ENCODE measurements around the gene HEATR3.

The HEATR3 gene

DNA sequence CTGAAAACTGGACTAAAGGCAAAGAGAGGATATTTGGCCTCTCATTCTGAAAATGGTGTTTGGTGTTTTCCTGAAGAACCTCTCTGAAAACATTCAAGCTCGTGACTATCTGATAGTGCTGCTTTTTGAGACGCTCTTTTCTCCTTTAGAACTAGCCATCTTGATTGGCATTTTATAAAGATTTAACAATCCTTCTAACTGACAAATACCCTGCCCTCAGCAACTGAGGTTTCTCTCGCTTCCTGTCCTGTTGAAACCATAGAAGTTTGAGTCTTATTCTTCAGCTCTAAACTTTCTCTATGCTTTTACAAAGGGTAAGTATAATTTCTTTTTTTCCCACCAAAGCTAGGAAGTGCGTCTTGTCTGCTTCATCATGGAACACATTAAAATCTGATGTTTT is 27.5 kb upstream of the HEATR3 start:
- TF ChIP-seq L3MBTL2 (conservative IDR thresholded peaks at IDR 0.05) (no peak), HDGF (IDR thresholded peaks at IDR 0.05; ENCODE audit: borderline replicate concordance) (no peak), FOXK2 (IDR thresholded peaks at IDR 0.05) (no peak), PKNOX1 (IDR thresholded peaks at IDR 0.05) (no peak), CTBP1 (IDR thresholded peaks at IDR 0.05; ENCODE audit: borderline replicate concordance) (no peak)
- ChIA-PET CTCF (no interaction called here), POLR2A (interaction anchor here (1.0 to 1.2 kb wide), 2 partner anchors 13 to 28 kb away, joined by 3 to 4 read pairs; partner anchors contain the start of genes CNEP1R1 and HEATR3)
- DNase-seq (ENCODE audit: extremely low spot score): no peak

DNA sequence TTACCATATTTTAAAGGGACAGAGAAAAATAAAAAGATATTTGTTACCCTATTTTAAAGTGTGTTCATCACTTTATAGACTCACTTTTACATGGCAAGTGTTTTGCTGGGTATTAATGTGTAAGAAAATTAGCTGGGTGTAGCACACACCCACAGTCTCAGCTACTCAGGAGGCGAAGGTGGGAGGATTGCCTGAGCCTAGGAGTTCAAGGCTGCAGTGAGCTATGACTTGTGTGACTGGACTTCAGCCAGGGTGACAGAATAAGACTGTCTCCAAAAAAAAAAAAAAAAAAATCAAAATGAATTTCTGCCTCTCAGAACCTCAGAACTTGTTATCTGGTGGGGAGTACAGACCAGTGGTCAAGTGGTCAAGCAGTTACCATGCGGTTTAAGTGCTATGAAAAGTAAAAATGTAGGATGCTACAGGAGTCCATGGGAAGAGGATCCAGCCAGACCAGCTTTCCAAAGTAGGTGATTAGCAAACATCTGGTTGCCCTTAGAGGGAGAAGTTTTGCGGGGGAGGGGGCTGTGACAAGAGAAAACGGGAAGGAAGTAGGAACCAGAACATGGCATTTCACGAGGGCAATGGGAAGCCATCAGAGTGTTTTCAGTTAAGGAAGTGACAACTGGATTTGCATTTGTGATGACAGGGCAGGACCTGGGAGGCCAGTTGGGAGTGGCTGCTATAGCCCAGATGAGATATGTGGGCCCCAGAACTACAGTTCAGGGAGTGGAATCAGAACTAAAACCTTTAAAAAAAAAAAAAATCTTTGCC is 26.8 kb upstream of the HEATR3 start:
- TF ChIP-seq L3MBTL2 (conservative IDR thresholded peaks at IDR 0.05) (no peak), SP1 (IDR thresholded peaks at IDR 0.05) (no peak), ELF4 (IDR thresholded peaks at IDR 0.05) (no peak), PKNOX1 (IDR thresholded peaks at IDR 0.05) (no peak), TARDBP (IDR thresholded peaks at IDR 0.05) (no peak), LEF1 (IDR thresholded peaks at IDR 0.05; ENCODE audit: borderline replicate concordance) (no peak), FOXK2 (IDR thresholded peaks at IDR 0.05) (no peak), FOXA1 (IDR thresholded peaks at IDR 0.05) (no peak), CTBP1 (IDR thresholded peaks at IDR 0.05; ENCODE audit: borderline replicate concordance) (no peak), NFRKB (IDR thresholded peaks at IDR 0.05) (no peak), SUZ12 (IDR thresholded peaks at IDR 0.05) (no peak), FOXM1 (IDR thresholded peaks at IDR 0.05; ENCODE audit: borderline replicate concordance) (no peak), HDGF (IDR thresholded peaks at IDR 0.05; ENCODE audit: borderline replicate concordance) (no peak), BHLHE40 (IDR thresholded peaks at IDR 0.05; ENCODE audit: borderline replicate concordance) (no peak), ARNT (IDR thresholded peaks at IDR 0.05) (no peak)
- no peak for DNase-seq (ENCODE audit: extremely low spot score)
- POLR2A ChIA-PET: interaction anchor here (1.0 to 1.2 kb wide), 2 partner anchors 14 to 27 kb away, joined by 3 to 4 read pairs; partner anchors contain the start of genes CNEP1R1 and HEATR3
- CTCF ChIA-PET: no interaction called here

DNA sequence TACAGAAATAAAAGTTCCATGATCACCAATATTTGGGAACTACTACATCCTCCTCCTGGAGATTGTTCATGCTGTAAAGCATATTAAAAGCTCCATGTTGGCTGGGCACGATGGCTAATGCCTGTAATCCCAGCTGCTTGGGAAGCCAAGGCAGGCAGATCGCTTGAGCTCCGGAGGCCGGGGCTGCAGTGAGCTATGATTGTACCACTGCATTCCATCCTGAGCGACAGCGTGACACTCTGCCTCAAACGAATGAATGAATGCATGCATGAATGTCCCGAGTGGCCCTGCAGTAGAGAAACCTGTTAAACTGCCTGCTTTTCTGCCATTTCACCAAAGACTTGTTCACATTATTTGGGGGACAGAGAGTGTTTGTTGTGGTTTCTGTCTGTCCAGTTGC is 25.8 kb upstream of the HEATR3 start:
- TF ChIP-seq SUZ12 (IDR thresholded peaks at IDR 0.05) (no peak), NFRKB (IDR thresholded peaks at IDR 0.05) (no peak), FOXM1 (IDR thresholded peaks at IDR 0.05; ENCODE audit: borderline replicate concordance) (no peak), CTBP1 (IDR thresholded peaks at IDR 0.05; ENCODE audit: borderline replicate concordance) (no peak), BHLHE40 (IDR thresholded peaks at IDR 0.05; ENCODE audit: borderline replicate concordance) (no peak), FOXK2 (IDR thresholded peaks at IDR 0.05) (no peak), TARDBP (IDR thresholded peaks at IDR 0.05) (no peak), L3MBTL2 (conservative IDR thresholded peaks at IDR 0.05) (no peak), LEF1 (IDR thresholded peaks at IDR 0.05; ENCODE audit: borderline replicate concordance) (no peak), ZNF384 (IDR thresholded peaks at IDR 0.05) (no peak), HDGF (IDR thresholded peaks at IDR 0.05; ENCODE audit: borderline replicate concordance) (no peak), ARNT (IDR thresholded peaks at IDR 0.05) (no peak), SP1 (IDR thresholded peaks at IDR 0.05) (no peak), ELF4 (IDR thresholded peaks at IDR 0.05) (no peak), FOXA1 (IDR thresholded peaks at IDR 0.05) (no peak), PKNOX1 (IDR thresholded peaks at IDR 0.05) (no peak)
- ChIA-PET POLR2A (interaction anchor here (1.2 kb wide), 1 partner anchor 26 kb away, joined by 4 read pairs; the partner anchor contains the start of gene HEATR3), CTCF (interaction anchor here (1.0 to 1.4 kb wide), 2 partner anchors 14 to 28 kb away, joined by 3 to 8 read pairs; partner anchors contain the start of gene CNEP1R1)
- no peak for DNase-seq (ENCODE audit: extremely low spot score)

- TF ChIP-seq ELF4 (IDR thresholded peaks at IDR 0.05) (no peak), HDGF (IDR thresholded peaks at IDR 0.05; ENCODE audit: borderline replicate concordance) (no peak), CTBP1 (IDR thresholded peaks at IDR 0.05; ENCODE audit: borderline replicate concordance) (no peak), PKNOX1 (IDR thresholded peaks at IDR 0.05) (no peak), FOXK2 (IDR thresholded peaks at IDR 0.05) (no peak)
- DNase-seq (ENCODE audit: extremely low spot score): no peak
- ChIA-PET CTCF (interaction anchor here (1.0 to 1.4 kb wide), 2 partner anchors 15 to 27 kb away, joined by 3 to 8 read pairs; partner anchors contain the start of gene CNEP1R1), POLR2A (interaction anchor here (1.2 kb wide), 1 partner anchor 25 kb away, joined by 4 read pairs; the partner anchor contains the start of gene HEATR3)
Observed at GRCh38 chr16:50040710-50041109, 25.1 kb upstream of the HEATR3 start.

DNA sequence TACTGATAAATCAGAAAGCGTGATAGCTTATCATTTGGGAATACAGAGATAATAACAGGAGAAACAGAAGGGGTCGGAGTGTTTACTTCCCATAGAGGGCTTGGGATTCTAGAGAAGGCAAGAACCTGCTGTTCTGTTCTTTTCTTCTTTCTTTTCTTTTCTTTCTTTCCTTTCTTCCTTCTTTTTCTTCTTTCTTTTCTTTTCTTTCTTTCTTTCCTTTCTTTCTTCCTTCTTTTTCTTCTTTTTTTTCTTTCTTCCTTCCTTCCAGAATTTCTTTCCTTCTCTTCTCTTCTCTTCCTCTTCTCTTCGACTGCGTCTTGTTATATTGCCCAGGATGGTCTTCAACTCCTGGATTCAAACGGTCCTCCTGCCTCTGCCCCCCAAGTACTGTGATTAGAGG is 22.4 kb upstream of the HEATR3 start:
- ChIA-PET CTCF (interaction anchor here (3.7 kb wide), 1 partner anchor 18 kb away, joined by 18 read pairs; the partner anchor contains the start of gene CNEP1R1), POLR2A (no interaction called here)
- no peak for DNase-seq (ENCODE audit: extremely low spot score)
- TF ChIP-seq BHLHE40 (IDR thresholded peaks at IDR 0.05; ENCODE audit: borderline replicate concordance) (no peak), FOXM1 (IDR thresholded peaks at IDR 0.05; ENCODE audit: borderline replicate concordance) (no peak), SP1 (IDR thresholded peaks at IDR 0.05) (no peak), PKNOX1 (IDR thresholded peaks at IDR 0.05) (no peak), LEF1 (IDR thresholded peaks at IDR 0.05; ENCODE audit: borderline replicate concordance) (no peak), NFRKB (IDR thresholded peaks at IDR 0.05) (no peak), FOXA1 (IDR thresholded peaks at IDR 0.05) (no peak), TARDBP (IDR thresholded peaks at IDR 0.05) (no peak), L3MBTL2 (conservative IDR thresholded peaks at IDR 0.05) (no peak), CTBP1 (IDR thresholded peaks at IDR 0.05; ENCODE audit: borderline replicate concordance) (no peak), ARNT (IDR thresholded peaks at IDR 0.05) (no peak)

All from HEK293T (cell line).